Measurements from ENCODE around the gene PKN2.

Gene PKN2

GRCh38 chr1:88883156-88883555, 199.1 kb downstream of the PKN2 start:
- Histone ChIP-seq H3K4me2 (ENCODE audit: low read depth, low read length, poor library complexity, severe bottlenecking) (peak overlapping the region; percentile 47), H3K4me1 (ENCODE audit: insufficient read depth, low read length, poor library complexity, severe bottlenecking) (peaks cover 32% of the 10 kb centered on the region), H3K79me2 (ENCODE audit: insufficient read depth, low read length) (peaks cover 84% of the 10 kb centered on the region), H2AFZ (ENCODE audit: low read length) (no peak overlapping the region), H3K9me2 (replicated peaks; ENCODE audit: low read depth, low read length) (no peaks in the 10 kb centered on the region), H3K27me3 (ENCODE audit: insufficient read depth, low read length, poor library complexity, severe bottlenecking) (no peaks in the 10 kb centered on the region), H4K20me1 (ENCODE audit: insufficient read depth, low read length, poor library complexity, severe bottlenecking) (peaks cover 62% of the 10 kb centered on the region), H3K9ac (ENCODE audit: low read depth, low read length, poor library complexity, severe bottlenecking) (no peak overlapping the region), H3K4me3 (ENCODE audit: low read length, poor library complexity, severe bottlenecking) (no peak overlapping the region), H3F3A (ENCODE audit: low read depth) (no peaks in the 10 kb centered on the region; the same call in 1 of the 2 replicates), H3K36me3 (ENCODE audit: insufficient read depth, low read length) (peaks cover 61% of the 10 kb centered on the region), H3K9me3 (ENCODE audit: insufficient read depth, low read depth, low read length) (no peaks in the 10 kb centered on the region)
- TF ChIP-seq, protein P1, sequence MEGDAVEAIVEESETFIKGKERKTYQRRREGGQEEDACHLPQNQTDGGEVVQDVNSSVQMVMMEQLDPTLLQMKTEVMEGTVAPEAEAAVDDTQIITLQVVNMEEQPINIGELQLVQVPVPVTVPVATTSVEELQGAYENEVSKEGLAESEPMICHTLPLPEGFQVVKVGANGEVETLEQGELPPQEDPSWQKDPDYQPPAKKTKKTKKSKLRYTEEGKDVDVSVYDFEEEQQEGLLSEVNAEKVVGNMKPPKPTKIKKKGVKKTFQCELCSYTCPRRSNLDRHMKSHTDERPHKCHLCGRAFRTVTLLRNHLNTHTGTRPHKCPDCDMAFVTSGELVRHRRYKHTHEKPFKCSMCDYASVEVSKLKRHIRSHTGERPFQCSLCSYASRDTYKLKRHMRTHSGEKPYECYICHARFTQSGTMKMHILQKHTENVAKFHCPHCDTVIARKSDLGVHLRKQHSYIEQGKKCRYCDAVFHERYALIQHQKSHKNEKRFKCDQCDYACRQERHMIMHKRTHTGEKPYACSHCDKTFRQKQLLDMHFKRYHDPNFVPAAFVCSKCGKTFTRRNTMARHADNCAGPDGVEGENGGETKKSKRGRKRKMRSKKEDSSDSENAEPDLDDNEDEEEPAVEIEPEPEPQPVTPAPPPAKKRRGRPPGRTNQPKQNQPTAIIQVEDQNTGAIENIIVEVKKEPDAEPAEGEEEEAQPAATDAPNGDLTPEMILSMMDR (conservative IDR thresholded peaks at IDR 0.05; ENCODE audit: low read length), result no peak
- no peak for TF ChIP-seq EZH2phosphoT487 (IDR thresholded peaks at IDR 0.05; ENCODE audit: borderline replicate concordance)
